Endothelial cell (in vitro differentiated cells): ENCODE measurements around the gene CORO2B. TPM values are rescaled to one million over a fixed set of nuclear protein-coding genes. Genes with fewer than 3 reads are reported as not detected.

Source experiments
- DNase-seq: peaks from one replicate; pipeline ENCODE4 v3.0.0; 2021; ENCODE audit warnings: low spot score
- H3K27ac Mint-ChIP-seq: one replicate; pipeline ENCODE4 v1.8.0; 2021; ENCODE audit warnings: mixed read lengths, inconsistent platforms; ENCODE audit not compliant: unreplicated experiment
- H3K27me3 Mint-ChIP-seq: one replicate; pipeline ENCODE4 v1.8.0; 2021; ENCODE audit warnings: mild to moderate bottlenecking, moderate library complexity, mixed read lengths, inconsistent platforms; ENCODE audit not compliant: unreplicated experiment
- H3K36me3 Mint-ChIP-seq: one replicate; pipeline ENCODE4 v1.8.0; 2021; ENCODE audit warnings: mild to moderate bottlenecking, low read depth, mixed read lengths, inconsistent platforms; ENCODE audit not compliant: unreplicated experiment
- H3K4me1 Mint-ChIP-seq: one replicate; pipeline ENCODE4 v1.8.0; 2021; ENCODE audit warnings: mild to moderate bottlenecking, mixed read lengths, inconsistent platforms; ENCODE audit not compliant: unreplicated experiment
- H3K4me3 Mint-ChIP-seq: one replicate; pipeline ENCODE4 v1.8.0; 2021; ENCODE audit warnings: mild to moderate bottlenecking, mixed read lengths, inconsistent platforms; ENCODE audit not compliant: unreplicated experiment
- H3K9me3 Mint-ChIP-seq: one replicate; pipeline ENCODE4 v1.8.0; 2021; ENCODE audit warnings: mixed read lengths, inconsistent platforms; ENCODE audit not compliant: unreplicated experiment
- total RNA-seq: library from RNA; stranded (reverse); fragmentation: NEBNext Ultra II Directional; extraction: Animal tissue kit (Norgen Biotek cat#: 25700); gene quantifications from one replicate; pipeline ENCODE4 v1.2.1, GENCODE V29; 2021; ENCODE audit not compliant: unreplicated experiment
- TF ChIP-seq, protein P1 (sequence below): fragments of 200-600 bp; sonication (generic); IDR thresholded peaks from one replicate; pipeline ENCODE4 v1.5.0; 2021; ENCODE audit warnings: antibody characterized with exemption; ENCODE audit not compliant: unreplicated experiment

CORO2B gene
- total RNA-seq, 1 donor from 2014 or later = 71.7 TPM

DNA sequence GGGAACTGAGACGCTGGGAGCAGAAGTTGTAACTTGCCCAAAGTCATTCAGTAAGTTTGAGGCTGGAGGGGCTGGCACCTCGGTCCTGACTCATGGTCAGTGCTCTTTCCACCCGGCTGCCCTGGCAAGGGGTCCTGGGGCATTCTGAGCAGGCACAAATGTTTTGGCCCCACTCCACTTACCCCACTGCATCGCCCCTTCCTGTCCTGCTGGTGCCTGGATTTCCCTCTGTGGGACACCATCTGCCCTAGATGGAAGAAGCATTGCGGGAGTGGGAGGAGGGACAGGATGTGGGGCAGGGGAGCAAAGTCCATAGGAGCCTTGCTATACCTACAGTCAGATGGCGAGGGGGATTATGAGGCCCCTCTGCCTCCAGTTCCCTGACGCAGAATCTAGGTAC, 4.5 kb downstream of the CORO2B start:
- Mint-ChIP-seq H3K27ac (no peak overlapping the region), H3K4me3 (no peak overlapping the region), H3K9me3 (no peaks in the 10 kb centered on the region), H3K4me1 (peaks cover 73% of the 10 kb centered on the region), H3K27me3 (peaks cover 19% of the 10 kb centered on the region), H3K36me3 (peaks cover 3% of the 10 kb centered on the region)
- no peak for DNase-seq
- TF ChIP-seq, protein P1, sequence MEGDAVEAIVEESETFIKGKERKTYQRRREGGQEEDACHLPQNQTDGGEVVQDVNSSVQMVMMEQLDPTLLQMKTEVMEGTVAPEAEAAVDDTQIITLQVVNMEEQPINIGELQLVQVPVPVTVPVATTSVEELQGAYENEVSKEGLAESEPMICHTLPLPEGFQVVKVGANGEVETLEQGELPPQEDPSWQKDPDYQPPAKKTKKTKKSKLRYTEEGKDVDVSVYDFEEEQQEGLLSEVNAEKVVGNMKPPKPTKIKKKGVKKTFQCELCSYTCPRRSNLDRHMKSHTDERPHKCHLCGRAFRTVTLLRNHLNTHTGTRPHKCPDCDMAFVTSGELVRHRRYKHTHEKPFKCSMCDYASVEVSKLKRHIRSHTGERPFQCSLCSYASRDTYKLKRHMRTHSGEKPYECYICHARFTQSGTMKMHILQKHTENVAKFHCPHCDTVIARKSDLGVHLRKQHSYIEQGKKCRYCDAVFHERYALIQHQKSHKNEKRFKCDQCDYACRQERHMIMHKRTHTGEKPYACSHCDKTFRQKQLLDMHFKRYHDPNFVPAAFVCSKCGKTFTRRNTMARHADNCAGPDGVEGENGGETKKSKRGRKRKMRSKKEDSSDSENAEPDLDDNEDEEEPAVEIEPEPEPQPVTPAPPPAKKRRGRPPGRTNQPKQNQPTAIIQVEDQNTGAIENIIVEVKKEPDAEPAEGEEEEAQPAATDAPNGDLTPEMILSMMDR = no peak

DNA sequence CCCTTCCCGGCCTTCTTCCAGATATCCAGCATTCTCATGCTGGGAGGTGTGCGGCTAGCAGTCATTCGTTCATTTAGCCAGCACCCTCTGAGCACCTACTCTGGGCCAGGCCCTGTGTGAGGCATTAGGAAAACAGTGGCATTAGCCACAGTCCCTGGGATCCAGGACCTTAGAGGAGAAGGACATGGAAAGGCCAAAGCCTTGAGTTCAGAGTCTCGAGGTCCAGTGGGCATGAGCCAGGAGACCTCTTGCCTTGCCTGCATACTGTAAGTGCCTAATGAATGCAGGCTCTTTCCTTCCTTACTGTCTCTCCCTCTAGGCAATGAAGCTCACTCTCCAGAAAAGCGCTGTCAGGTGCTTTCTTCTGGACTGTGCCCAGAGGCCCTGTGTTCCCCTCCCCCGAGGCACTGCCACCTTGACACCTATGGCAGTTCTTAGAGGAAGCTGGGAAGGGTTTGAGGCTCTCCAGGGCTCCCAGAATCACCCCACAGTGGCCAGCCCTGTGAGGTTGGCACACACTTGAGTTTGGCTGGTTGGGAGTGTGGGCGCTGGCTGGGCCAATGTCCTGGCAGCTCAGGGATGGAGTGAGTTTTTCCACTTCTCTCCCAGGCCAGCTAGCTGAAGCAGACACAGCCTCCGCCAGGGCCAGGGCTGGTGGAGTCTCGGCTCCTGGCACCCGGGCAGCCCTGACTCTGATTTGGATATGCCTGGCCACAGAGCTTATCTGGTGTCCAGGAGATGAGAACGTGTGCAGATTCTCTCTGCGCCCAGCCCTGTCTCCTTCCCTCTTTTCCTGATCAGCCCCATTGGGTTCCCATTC, 5.4 kb downstream of the CORO2B start:
- no peaks in the 10 kb centered on the region for H3K9me3 Mint-ChIP-seq
- peaks cover 3% of the 10 kb centered on the region for H3K36me3 Mint-ChIP-seq
- H3K4me3 Mint-ChIP-seq = no peak overlapping the region
- H3K27me3 Mint-ChIP-seq = peaks cover 20% of the 10 kb centered on the region
- H3K4me1 Mint-ChIP-seq = peaks cover 82% of the 10 kb centered on the region
- no peak for DNase-seq
- TF ChIP-seq, protein P1 = no peak
- H3K27ac Mint-ChIP-seq = no peak overlapping the region

DNA sequence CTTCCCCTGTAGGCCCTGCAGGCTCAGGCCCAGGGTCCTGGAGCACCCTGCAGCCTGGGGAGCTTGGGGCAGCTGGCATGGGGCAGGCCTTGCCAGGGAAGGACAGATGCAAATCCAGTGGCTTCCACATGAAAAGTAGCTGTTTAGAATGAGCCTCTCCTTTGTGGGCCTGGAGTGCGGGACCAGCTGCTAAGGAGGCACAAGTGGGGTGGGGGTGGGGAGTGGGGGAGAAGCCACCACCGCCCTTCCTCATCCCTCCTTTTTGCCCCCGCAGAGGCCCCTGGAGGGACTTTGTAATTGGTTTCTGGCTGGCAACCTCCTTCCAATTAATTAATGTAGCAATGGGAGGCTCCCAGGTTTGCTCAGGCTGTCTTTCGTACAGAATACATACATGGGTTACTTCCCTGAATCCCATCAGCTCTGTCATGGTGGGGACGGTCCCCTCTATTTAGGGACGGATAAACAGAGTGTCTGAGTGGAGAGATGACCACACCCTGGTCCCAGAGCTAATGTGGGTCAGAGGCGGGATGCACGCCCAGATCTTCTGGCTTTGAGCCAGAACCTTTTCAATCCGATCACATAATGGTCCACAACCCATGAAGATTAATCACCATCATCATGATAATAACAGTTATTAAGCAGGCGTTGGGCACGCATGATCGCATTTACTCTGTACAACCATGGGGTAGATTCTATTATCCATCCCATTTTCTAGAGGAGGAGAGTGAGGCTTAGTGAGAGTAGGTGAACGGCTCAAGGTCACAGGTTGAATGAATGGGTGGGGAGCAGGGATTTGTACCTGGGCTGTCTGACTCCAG, 6.2 kb downstream of the CORO2B start:
- H3K4me1 Mint-ChIP-seq = peaks cover 83% of the 10 kb centered on the region
- H3K4me3 Mint-ChIP-seq = no peak overlapping the region
- TF ChIP-seq, protein P1 = no peak
- no peak overlapping the region for H3K27ac Mint-ChIP-seq
- peaks cover under 1% of the 10 kb centered on the region for H3K36me3 Mint-ChIP-seq
- no peaks in the 10 kb centered on the region for H3K9me3 Mint-ChIP-seq
- peaks cover 20% of the 10 kb centered on the region for H3K27me3 Mint-ChIP-seq
- no peak for DNase-seq

DNA sequence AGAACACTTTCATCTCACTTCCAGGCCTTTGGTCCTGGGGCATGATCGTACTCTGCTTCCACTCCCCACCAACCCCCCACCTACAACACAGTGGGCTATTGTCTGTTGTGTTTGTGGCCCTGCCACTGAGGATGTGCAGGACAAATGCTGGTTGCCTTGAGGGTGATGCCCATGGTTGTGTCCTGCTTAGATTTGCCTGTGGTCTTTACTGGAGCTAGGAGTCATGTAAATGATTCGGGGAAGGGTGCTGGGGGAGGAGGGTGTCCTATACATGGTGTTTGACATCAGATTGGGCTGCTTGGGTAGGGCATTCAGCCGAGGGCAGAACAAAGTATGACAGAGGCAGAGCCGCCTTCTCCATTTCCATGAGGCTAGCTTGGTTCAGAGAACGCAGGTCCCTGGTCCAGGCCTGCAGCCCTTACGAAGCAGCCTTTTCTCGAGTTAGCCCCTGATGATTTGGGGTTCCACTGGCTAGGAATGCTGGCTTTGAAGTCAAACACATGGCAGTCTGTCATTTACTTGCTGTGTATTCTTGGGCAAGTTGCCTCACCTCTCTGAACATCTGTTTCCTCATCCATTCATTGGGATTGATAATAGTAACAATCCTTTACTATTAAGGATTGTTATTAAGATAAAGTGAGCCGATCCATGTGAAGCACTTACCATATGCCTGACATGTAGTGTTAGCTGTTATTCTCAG, 6.9 kb downstream of the CORO2B start:
- Mint-ChIP-seq H3K27ac (no peak overlapping the region), H3K9me3 (no peaks in the 10 kb centered on the region), H3K36me3 (no peaks in the 10 kb centered on the region), H3K27me3 (peaks cover 16% of the 10 kb centered on the region), H3K4me1 (peaks cover 79% of the 10 kb centered on the region), H3K4me3 (no peak overlapping the region)
- no peak for DNase-seq
- TF ChIP-seq, protein P1 = no peak
